Small intestine (tissue), 7 donors: ENCODE results near the gene RAB21. TPM values are rescaled to one million over a fixed set of nuclear protein-coding genes. Genes with fewer than 3 reads are reported as not detected.

Experiments
- DNase-seq, 2 donors: peaks; one replicate each; pipeline versions ENCODE4 v3.0.0 to v3.0.0-alpha.2; 2013
- FAIRE-seq: peaks from 2 replicates; lab custom pipeline; 2012; peaks lifted over from hg19 to GRCh38; lab: Jason Lieb, UNC
- H3K27ac ChIP-seq, 3 donors: one replicate each; pipeline ENCODE4 v1.5.1; 2013; ENCODE audit warnings: low read length in 2 of 3, mild to moderate bottlenecking in 2 of 3, control low read depth in 1 of 3, inconsistent platforms in 1 of 3, low read depth in 1 of 3, moderate library complexity in 1 of 3
- H3K27me3 ChIP-seq, 3 donors: one replicate each; pipeline ENCODE4 v1.6.1; 2013; ENCODE audit warnings: low read length in 3 of 3, inconsistent platforms in 1 of 3; ENCODE audit not compliant: control insufficient read depth in 3 of 3, insufficient read depth in 3 of 3
- H3K36me3 ChIP-seq, 3 donors: one replicate each; pipeline ENCODE4 v1.6.1; 2013; ENCODE audit warnings: low read length in 3 of 3, inconsistent platforms in 1 of 3, low read depth in 1 of 3, mild to moderate bottlenecking in 1 of 3, moderate library complexity in 1 of 3; ENCODE audit not compliant: control insufficient read depth in 3 of 3, insufficient read depth in 2 of 3
- H3K4me1 ChIP-seq, 3 donors: one replicate each; pipeline ENCODE4 v1.6.1; 2013; ENCODE audit warnings: low read length in 2 of 3, inconsistent platforms in 1 of 3, low read depth in 1 of 3, mild to moderate bottlenecking in 1 of 3, moderate library complexity in 1 of 3; ENCODE audit not compliant: control insufficient read depth in 3 of 3, insufficient read depth in 2 of 3
- H3K4me3 ChIP-seq, 3 donors: one replicate each; pipeline ENCODE4 v1.5.1; 2013; ENCODE audit warnings: low read length in 3 of 3, control low read depth in 1 of 3, inconsistent platforms in 1 of 3, low read depth in 1 of 3, mild to moderate bottlenecking in 1 of 3, moderate library complexity in 1 of 3
- H3K9me3 ChIP-seq, 2 donors: one replicate each; pipeline ENCODE4 v1.6.1; 2013; ENCODE audit warnings: low read depth in 1 of 2, low read length in 1 of 2; ENCODE audit not compliant: control insufficient read depth in 2 of 2, insufficient read depth in 1 of 2
- WGBS, 3 donors: extraction: QIAGEN DNeasy Blood & Tissue Kit; methylation state at CpG; one replicate each; pipeline ENCODE4 v1.1.7; 2013; 5-methylcytosine and 5-hydroxymethylcytosine counted together
- polyA plus RNA-seq, 4 donors: library from polyadenylated mRNA; stranded (reverse) in 3 of 4; unstranded in 1 of 4; fragments of 200-250 nt in 3 of 4; fragments of 120-200 nt in 1 of 4; gene quantifications; one replicate each; pipeline versions ENCODE4 v1.2.1 to v1.2.3, GENCODE V29; 2013
- donor health status: healthy with polysubstance abuse.
- donor health status: control.
- donor health status: control.
- donor health status: Bipolar disorder and iron deficiency.
- donor health status: healthy.

The RAB21 gene
- polyA plus RNA-seq, 4 donors, result 15.4 to 55.7 (median 20.4) TPM

DNA sequence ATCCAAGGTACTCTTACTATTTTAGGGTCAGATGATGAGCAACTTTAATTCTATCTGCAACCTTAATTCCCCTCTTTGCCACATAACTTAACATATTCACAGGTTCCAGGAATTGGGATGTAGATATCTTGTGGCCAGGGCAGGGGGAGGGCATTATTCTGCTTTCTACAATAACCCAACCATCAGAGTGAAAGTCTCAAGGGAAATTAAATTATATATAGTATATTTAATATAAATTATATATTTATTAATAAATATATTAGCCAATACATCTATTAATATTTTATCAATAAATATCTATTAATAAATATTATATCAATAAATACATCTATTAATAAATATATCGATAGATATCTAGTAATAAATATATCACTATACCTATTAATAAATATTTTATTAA is 11.7 kb upstream of the RAB21 start:
- H3K27ac ChIP-seq, result no peak overlapping the region
- DNase-seq, result no peak
- H3K36me3 ChIP-seq, result no peaks in the 10 kb centered on the region
- H3K4me3 ChIP-seq, result no peak overlapping the region
- no peaks in the 10 kb centered on the region for H3K9me3 ChIP-seq
- H3K4me1 ChIP-seq, result peaks cover 0 to 3% (median 0%) of the 10 kb centered on the region in 3 donors
- 5 to 99% (median 13%) methylated on average over 1 of the region's 1 CpG for WGBS, 3 donors
- no peaks in the 10 kb centered on the region for H3K27me3 ChIP-seq
- FAIRE-seq, result no peak

- H3K4me1 ChIP-seq, result peaks cover 0 to 3% (median 0%) of the 10 kb centered on the region in 3 donors
- H3K27me3 ChIP-seq, result no peaks in the 10 kb centered on the region
- no peak overlapping the region for H3K4me3 ChIP-seq
- no peak for DNase-seq
- H3K9me3 ChIP-seq, result no peaks in the 10 kb centered on the region
- no peak overlapping the region for H3K27ac ChIP-seq
- FAIRE-seq, result no peak
- no peaks in the 10 kb centered on the region for H3K36me3 ChIP-seq
- 91 to 96% (median 93%) methylated on average over 5 of the region's 5 CpGs for WGBS, 3 donors
Measured at GRCh38 chr12:71744522-71745300, 10.0 kb upstream of the RAB21 start.

DNA sequence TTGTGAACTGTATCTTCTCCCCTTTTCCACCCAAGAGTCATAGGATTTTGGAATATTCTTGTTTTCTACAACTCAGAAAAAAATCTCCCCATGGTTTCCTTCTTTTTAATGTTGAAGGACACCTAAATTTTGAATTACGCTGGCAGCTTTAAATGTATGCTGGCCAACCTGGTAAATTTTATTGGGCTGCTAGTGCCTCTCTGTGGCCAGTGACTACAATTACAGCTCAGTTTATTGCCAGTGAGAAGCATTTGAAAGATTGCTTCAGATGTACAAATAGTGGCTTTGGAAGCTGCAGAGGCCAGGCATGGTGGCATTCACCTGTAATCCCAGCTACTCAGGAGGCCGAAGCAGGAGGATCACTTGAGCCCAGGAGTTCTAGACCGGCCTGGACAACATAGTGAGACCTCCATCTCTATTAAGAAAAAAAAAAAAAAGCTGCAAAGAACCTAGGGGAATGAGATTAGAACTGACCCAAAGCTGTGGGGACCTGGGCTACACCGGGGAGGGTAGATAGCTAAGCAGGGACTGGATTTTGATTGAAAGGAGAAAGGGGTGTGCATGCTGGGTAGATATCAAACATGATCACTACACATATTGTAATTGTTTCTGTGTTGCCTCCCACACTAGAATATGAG is 7.6 kb upstream of the RAB21 start:
- H3K4me1 ChIP-seq, result peaks cover 0 to 3% (median 0%) of the 10 kb centered on the region in 3 donors
- H3K27ac ChIP-seq, result no peak overlapping the region
- H3K9me3 ChIP-seq, result no peaks in the 10 kb centered on the region
- no peak for FAIRE-seq
- DNase-seq, result peak; percentile 74 to 79
- WGBS, 3 donors, result 30 to 38% (median 30%) methylated on average over 4 of the region's 4 CpGs
- no peak overlapping the region for H3K4me3 ChIP-seq
- no peaks in the 10 kb centered on the region for H3K36me3 ChIP-seq
- H3K27me3 ChIP-seq, result peaks cover 0 to 3% (median 0%) of the 10 kb centered on the region in 3 donors

DNA sequence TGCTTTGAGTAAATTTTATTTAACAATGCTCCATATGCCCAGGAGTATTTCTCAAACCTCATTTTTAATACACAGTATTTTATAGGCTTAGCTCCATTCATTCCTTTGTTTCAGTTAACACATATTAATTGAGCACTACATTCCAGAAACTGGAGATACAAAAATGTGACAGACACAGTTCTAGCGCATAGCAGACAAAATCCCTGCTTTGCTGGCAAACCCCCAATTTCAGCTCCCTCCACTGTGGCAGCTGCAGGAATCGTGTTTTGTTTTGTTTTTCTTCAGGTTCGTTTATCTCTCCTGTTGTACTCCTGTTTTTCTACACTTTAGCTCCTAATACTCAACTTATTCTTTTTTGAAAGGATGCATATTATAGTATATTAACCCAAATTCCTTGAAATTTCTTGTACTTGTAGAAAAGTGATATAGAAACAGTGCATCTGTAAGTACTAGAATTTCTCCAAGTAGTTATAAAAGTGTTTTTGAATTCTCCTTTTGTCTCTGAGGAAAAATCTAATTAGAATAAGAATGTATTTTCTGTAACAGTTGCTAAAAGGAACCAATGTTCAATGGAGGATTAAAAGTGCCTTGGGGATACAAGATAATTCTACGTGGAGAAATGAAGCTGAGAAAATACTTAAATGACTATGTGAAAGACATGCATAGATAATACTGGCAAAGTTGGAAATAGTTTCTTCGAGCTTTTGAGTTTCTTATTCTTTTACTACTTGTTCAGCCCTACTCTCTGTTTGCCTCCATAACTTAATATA is 6.4 kb upstream of the RAB21 start:
- Histone ChIP-seq H3K4me1 (peaks cover 0 to 3% (median 0%) of the 10 kb centered on the region in 3 donors), H3K9me3 (no peaks in the 10 kb centered on the region), H3K4me3 (no peak overlapping the region), H3K27me3 (peaks cover 0 to 3% (median 0%) of the 10 kb centered on the region in 3 donors), H3K27ac (no peak overlapping the region), H3K36me3 (no peaks in the 10 kb centered on the region)
- DNase-seq, result no peak
- FAIRE-seq, result no peak
- WGBS, 3 donors, result 64 to 74% (median 72%) methylated on average over 5 of the region's 5 CpGs

GRCh38 chr12:71749666-71750065 is 5.0 kb upstream of the RAB21 start:
- FAIRE-seq (no peak), DNase-seq (no peak)
- H3K9me3 ChIP-seq, result no peaks in the 10 kb centered on the region
- no peak overlapping the region for H3K27ac ChIP-seq
- no peaks in the 10 kb centered on the region for H3K36me3 ChIP-seq
- WGBS, 3 donors, result 90 to 94% (median 92%) methylated on average over 1 of the region's 1 CpG
- peaks cover 0 to 3% (median 0%) of the 10 kb centered on the region in 3 donors for H3K27me3 ChIP-seq
- H3K4me3 ChIP-seq, result no peak overlapping the region
- peaks cover 0 to 8% (median 0%) of the 10 kb centered on the region in 3 donors for H3K4me1 ChIP-seq

- Histone ChIP-seq H3K4me1 (peaks cover 0 to 7% (median 7%) of the 10 kb centered on the region in 3 donors), H3K4me3 (no peak overlapping the region), H3K36me3 (peaks cover 0 to 4% (median 0%) of the 10 kb centered on the region in 3 donors), H3K27ac (no peak overlapping the region), H3K27me3 (peaks cover 0 to 3% (median 0%) of the 10 kb centered on the region in 3 donors), H3K9me3 (peaks cover 0 to under 1% of the 10 kb centered on the region in 2 donors)
- DNase-seq, result no peak
- FAIRE-seq, result no peak
- 74 to 93% (median 86%) methylated on average over 1 of the region's 1 CpG for WGBS, 3 donors
Measured at GRCh38 chr12:71752891-71753290, 1.8 kb upstream of the RAB21 start.

DNA sequence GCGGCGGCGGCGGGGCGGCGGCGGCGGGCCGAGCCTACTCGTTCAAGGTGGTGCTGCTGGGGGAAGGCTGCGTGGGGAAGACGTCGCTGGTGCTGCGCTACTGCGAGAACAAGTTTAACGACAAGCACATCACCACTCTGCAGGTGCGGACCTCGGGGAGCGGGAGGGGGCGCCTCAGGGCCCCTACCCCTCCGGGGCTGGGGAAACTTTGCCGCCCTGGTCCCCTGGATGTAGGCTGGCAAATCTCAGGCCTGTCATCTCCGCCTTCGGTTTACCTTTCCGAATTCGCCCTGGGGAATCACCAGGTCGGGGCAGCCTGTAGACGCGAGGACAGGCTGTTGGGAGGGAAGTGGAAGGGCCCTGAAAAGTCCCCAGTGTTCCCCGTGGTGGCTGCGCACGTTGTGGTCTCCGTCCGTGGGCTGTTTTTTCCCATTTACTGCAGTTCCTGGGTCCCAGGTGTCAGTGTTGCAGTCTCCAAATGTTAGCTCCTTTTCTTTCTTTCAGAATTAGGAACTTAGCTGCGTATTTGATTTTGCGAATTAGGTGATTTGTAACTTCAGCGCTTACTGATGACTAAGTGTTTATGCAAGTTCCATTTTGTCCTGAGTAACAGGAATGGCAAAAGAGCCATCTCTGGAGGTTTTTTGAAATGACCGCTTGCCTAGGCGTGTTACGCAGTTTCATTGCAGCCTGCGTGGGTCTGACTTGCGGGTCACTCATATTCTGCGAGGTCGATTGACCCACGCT is 656 bp downstream of the RAB21 start:
- peaks cover 0 to 1% (median 0%) of the 10 kb centered on the region in 3 donors for H3K27me3 ChIP-seq
- 0 to 1% (median 1%) methylated on average over 29 to 45 of the region's 45 CpGs for WGBS, 3 donors

More for the DNA sequence above, 656 bp downstream of the RAB21 start:
- H3K27ac ChIP-seq, result peak overlapping the region; percentile 76 to 93 (median 92)
- peaks cover 0 to 11% (median 7%) of the 10 kb centered on the region in 3 donors for H3K4me1 ChIP-seq
- H3K4me3 ChIP-seq, result peak overlapping the region; percentile 69 to 96 (median 89)
- H3K9me3 ChIP-seq, result peaks cover 0 to 16% of the 10 kb centered on the region in 2 donors
- H3K36me3 ChIP-seq, result peaks cover 0 to 10% (median 5%) of the 10 kb centered on the region in 3 donors
- FAIRE-seq (no peak), DNase-seq (peak in 1 of 2 donors; percentile 52)
